GM19452 (cell line): ENCODE results near the gene CYGB.
"Not testable (repeated sequence)": the region's sequence is repeated elsewhere in the genome, so short reads cannot be mapped to it uniquely, and the experiment has no call there.

ENCODE experiments used
- ATAC-seq: cut with Tn5 transposase; IDR thresholded peaks from one replicate; pipeline ENCODE4 v1.9.1; 2021; ENCODE audit not compliant: unreplicated experiment

CYGB gene

DNA sequence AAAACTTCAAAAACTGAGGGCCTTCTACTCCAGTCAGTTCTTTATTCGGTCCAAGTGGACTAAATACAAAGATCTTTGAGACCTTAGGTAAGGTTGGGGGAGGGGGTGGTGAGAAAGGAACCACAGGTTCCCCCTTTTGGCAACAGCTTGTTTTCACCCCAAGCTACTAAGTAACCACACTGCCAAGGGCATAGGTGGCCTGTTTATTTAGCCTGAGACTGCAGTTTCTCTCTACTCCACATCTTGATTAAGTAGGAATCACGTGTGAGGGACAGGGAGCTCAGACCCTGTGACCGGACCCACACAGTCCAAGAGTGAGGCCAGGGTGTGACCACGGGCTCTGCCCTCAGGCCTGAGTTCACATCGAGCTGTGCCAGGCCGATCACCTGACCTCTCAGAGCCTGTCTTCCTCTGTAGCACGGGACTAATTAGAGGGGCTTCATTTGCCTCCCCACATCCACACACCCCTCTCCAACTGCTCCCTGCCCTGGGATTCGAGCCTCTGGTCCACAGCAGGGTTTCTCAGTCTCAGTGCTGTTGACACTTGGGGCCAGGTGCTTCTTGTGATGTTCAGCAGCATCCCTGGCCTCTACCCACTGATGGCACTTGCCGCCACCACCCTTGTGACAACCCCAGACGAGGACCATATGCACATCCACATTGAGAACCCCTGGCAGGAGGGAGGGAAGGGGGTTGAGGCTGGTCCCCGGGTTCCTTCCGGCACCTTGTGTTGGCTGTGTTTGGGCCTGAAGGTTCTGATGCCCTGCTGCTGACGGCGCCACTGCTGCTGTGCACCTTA is 30.3 kb upstream of the CYGB start:
- ATAC-seq, result no peak

DNA sequence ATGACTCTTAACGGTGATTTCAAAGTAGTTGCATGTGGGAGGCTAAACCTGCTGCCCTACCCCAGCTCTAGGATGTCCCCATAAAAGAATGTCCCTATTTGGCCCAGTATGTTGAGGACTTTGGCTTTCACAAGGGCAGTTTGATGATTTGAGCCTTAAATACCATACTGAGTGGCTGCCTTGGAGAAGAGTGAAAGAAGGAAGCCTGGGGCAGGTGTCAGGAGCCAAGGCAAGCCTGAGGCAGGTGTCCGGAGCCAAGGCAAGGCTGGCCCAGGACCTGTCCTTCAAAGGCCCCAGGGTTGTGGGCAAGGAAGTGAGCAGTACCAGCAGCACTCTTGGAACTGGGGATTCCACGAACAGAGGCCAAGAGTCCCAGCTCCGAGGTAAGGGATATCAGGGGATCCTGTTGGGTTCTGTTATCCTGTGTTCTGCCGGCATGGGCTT is 29.5 kb upstream of the CYGB start:
- ATAC-seq, result no peak

DNA sequence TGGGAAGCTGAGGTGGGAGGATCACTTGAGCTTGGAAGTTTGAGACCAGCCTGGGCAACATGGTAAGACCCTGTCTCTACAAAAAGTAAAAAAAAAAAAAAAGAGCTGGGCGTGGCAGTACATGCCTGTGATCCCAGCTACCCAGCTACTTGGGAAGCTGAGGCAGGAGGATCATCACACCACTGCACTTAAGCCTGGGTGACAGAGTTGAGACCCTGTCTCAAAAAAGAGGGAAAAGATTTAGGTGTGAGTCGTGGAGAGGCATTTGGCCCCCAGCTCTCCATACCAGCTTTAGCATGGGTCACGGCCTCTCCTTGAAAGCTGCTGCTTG is 29.1 kb upstream of the CYGB start:
- ATAC-seq, result no peak

DNA sequence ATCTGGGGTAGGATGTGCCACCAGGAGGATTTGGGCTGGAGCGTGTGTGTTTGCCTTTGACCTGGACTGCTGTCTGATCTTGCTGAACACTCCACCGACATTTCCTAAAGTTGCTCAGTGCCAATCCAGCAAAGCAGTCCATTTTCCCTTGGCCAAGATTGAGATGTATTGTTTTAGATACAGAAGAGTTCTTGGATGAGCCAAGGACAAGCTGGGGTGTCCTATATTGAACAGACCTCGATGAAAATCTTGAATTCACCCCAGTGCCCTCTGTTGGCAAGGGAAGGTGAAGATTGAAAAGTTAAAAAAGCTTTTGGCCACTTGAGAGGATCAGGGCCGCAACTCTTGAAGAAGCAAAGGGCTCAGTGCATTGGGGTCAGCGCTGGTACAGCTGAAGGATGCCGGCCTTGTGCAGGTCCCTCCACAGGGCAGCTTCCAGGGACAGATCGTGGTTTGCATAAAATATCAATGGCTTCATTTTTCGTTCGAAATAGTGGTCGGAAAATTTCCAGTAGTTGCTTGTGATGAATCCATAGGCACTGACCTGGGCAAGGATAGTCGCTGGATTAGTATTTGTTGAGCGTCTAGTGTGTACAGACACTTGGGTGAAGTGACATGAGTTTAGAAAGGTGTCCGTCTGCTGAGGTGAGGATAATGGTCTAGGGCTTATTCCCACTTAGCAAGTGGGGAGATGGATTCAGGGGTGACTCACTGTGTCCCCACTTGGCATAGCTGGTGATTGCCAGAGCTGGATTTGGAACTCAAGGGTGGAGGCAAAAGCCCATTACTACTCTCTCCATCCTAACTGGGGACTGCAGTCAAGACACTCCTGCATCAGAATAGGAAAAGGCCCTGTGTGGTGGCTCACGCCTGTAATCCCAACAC is 28.5 kb upstream of the CYGB start:
- ATAC-seq, result no peak

DNA sequence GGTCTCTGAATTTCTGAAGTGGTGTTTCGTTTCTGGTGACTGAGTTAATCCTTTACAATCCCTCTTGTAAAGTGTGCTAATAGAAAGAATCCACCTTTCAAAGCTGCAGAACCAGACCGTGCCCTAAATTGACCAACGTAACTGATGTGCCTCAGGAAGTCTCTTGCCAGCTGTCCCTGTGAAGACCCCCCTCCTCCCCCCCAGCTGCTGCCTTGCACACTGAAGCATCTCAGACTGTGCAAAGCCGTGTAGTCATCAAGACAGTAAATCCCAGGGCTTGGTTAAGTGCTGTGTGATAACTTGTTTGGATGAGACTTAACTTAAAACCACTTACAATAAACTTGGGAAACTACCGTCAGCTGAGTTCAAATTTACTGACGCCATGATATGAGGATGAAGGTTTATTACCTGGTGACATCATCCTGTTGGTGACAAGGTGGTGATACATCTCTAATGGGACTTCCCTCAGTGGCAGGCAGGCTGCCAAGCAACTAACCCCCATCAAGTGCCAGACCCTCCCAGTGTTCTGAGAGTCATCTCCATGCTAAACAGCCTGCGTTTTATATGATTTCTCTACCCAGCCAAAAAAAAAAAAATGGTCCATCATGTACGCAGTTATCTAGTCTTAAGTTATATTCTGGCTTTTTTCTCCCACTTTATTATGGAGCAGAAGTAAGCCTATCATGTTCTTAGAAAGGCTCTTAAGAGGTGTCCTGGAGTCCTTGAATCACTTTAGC is 27.6 kb upstream of the CYGB start:
- ATAC-seq, result not testable (repeated sequence)

DNA sequence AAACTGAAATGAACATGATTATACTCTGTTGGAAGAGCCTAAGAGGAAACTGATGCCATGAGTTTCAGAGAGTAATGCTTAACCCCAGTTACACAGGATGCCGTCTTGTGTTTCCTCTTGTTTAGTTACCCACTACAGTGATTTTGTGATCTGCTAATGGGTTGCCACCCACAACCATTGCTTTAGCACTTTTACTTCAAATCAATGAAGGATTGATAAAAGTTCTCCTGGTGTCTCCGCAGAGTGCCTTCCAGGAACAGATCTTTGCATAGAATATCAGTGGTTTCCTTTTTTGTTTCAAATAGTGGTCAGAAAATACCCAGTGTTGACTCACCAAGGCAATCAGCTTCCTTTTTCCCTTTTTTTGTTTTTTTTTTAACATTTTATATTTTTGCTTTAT is 25.9 kb upstream of the CYGB start:
- not testable (repeated sequence) for ATAC-seq

DNA sequence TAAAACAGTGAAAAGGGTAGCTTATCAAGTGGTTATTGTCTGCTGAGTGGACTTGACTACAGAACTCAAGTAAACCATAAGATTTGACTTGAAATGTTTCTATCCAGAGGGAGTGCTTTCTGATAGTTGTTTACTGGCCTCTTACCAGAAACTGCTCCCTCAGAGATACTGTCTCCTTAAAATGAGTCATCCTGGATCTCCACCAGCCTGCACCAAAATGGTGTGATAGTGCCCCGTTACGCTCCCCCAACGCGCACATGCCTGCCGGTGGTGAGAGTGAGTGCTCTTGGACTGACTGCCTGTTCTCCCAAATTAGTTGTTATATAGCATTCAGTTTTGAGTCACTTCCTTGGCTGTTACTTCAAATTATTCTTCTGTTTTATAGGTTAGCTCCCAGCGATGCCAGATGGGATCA is 25.2 kb upstream of the CYGB start:
- no peak for ATAC-seq

DNA sequence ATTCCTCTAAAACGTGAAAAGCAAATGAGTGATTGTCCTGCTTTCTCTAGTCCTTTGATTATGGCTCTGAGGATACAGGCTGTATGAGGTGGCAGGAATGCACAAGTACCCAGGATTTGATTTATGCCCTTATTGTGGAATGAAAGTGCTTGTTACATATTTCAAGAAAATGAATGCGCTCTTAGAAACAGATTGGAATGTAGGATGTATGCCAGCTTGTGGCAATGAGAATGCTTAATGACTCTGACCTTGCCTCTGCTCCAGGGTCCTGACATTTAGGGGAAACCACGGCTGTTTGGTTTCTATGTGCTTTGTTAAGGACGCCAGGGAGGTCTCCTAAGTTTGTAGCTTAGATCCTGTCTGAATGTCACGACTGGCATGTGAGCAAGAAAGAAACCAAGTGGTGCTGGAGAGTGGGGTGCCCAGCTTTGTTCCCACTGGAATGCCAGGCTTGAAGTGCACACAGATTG is 24.3 kb upstream of the CYGB start:
- ATAC-seq, result no peak

DNA sequence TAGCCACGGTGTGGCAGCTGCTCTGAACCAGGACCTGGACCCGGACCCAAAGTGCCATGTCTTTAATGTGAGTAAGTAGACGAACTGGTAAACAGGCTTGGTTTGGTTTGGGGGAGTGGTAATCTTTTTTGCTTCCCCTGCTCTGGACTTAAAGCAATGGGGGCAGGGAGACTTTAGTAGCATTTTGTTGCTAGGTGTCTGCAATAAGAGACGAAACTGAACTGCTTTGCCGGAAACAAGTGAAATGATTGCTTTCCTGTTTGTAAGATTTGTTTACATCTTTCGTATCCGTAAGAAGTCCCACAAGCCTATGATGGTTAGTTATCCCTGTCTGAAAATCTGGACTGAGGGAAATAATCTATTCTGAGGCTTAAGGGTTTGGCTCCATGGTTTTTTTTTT is 23.8 kb upstream of the CYGB start:
- no peak for ATAC-seq

DNA sequence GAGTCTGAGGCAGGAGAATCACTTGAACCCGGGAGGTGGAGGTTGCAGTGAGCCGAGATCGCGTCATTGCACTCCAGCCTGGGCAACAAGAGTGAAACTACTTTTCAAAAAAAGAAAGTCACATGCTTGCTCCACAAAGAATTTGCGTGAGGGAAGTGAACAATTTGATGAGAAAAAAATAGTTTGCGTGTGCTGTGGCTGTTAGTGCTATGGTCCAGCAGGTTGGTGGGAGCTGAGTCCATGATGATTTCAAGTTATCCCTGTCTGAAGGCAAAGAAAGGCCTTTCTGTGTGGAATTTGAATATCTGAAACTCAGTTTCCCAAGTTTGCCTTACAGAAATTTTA is 23.3 kb upstream of the CYGB start:
- no peak for ATAC-seq

DNA sequence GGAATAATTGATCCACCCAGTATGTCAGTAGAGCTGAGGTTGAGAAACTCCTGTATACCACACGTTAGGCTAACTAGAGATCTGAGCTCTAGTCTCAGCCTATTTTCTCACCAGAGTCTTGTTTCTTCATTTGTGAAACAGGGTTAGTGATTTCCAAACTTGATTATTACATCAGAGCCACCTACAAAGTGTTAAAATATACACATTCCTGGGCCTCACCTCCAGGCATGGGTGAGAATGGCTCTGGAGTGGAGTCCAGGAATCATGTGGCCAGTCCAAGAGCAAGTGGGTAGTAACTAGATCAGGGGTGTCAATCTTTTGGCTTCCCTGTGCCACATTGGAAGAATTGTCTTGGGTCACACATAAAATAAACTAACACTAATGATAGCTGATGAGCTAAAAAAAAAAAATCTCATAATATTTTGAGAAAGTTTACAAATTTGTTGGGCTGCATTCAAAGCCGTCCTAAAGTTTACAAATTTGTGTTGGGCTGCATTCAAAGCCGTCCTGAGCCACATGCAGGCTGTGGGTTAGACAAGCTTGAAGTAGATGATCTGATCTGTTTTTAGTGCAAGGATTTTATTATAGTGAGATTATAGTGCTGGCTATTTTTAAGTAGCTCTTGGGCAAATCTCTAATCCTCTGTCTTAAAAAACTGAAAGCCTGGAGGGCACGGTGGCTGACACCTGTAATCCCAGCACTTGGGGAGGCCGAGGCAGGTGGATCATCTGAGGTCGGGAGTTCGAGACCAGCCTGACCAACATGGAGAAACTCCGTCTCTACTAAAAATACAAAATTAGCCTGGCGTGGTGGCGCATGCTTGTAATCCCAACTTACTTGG is 22.7 kb upstream of the CYGB start:
- no peak for ATAC-seq

DNA sequence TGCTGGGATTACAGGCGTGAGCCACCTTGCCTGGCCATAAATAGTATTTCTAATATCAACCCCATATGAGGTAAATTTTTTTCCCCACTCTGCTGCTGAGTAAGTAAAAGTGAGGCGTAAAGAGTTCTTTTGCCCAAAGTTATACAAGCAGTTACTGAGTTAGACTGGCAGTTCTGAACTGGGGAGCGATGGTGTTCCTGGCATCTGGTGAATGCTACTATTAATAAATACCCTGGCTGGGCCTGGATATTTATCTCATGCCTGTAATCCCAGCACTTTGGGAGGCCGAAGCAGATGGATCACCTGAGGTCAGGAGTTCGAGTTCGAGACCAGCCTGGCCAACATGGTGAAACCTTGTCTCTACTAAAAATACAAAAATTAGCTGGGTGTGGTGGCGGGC is 22.0 kb upstream of the CYGB start:
- not testable (repeated sequence) for ATAC-seq

DNA sequence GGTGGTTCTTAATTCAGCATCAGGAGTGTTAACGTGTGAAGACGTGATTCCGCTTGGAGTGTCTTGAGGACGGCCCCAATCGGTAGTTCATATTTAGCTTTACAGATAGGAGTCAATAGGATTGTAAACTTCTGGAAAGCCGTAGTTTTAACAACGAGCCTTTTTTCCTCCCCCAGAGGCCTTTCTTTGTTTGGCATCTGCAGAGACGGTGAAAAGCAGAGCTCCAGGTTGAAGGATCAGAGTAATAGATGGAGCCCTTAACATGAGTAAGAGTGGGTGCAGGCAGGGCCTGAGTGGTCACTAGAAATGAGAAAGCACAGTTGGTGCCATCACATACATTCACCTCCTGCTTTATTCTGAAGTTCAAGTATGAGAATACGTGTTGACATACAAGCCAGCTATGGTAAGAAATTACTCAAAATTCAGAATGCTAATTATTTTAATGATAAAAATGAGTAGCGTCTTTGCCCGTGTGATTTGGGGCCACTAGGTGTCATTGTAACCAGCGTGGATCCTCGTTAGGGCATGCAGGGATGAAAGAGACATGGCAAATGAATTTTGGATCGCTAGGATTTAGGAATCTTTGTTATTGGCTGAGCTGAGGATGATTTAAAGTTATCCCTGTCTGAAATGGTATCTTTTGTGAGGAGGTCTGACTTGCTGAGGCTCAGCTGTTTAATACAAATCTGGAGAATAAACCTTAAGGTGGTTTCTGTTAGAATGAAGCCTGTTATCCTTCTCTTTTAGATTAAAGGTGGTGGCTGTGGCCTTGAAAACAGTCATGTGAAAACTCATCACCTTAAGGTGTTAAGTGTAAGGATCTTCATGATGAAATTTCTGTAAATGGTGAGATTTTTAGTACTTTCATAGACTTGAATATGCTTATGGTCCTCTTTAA is 20.9 kb upstream of the CYGB start:
- no peak for ATAC-seq

DNA sequence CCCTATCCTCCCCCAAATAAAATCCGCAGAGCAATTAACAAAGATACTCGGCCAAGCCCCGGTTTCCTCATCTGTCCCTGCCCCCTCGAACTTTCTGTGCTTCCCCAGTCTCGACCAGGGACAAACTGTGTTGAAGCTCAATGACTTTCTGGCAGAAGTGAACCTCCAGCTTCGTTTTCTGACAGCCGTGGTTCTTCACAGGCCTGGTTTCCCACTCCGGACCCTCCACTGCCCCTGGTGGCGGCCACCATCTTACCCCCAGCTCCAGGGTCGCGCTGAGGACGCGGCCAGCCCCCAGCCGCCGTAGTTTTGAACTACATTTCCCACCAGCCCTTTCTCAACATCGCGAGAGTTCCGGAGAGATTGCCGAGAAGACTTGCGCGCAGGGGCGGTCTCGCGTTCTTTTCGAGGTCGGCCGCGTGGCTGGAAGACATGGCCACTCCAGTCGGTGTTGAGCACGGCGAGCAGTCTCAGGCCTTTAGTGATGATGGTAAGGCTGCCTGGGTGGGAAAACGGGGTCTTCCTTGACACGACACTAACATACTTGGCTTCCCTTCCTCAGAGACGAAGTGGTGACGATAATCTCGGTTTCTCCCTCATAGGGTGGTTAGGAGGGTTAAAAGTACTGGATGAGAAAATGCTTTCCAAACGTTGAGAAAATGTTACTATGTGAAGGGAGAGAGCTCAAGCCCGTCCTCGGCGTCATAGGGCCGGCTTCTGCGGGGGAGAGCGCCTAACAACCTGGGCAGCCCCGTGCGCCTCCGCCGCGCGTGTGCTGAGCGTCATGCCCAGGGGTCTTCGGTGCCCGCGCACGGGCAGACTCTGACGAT is 20.1 kb upstream of the CYGB start:
- peak; percentile 80 for ATAC-seq

DNA sequence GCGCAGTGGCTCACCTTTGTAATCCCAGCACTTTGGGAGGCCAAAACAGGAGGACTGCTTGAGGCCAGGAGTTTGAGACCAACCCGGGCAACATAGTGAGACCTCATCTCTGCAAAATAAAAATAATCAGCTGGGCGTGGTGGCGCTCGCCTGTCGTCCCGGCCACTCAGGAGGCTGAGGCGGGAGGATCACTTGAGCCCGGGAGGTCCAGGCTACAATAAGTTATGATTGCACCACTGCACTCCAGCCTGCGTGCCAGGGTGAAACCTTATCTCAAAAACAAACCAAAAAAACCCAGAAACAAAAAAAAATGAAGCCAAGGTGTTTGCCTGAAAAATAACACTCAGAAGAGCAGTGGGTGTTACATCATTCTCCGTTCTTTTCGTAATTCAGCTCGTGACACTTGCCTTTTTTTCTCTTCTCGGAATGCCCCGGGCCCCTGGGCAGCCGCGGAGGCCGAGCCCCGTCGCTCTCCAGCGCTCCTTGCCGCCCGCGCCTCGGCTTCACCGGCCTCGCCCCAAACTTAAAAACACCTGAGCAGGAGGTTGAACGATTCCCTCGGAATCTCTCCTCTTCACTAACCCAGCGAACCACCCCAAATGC is 19.4 kb upstream of the CYGB start:
- peak; percentile 15 for ATAC-seq

DNA sequence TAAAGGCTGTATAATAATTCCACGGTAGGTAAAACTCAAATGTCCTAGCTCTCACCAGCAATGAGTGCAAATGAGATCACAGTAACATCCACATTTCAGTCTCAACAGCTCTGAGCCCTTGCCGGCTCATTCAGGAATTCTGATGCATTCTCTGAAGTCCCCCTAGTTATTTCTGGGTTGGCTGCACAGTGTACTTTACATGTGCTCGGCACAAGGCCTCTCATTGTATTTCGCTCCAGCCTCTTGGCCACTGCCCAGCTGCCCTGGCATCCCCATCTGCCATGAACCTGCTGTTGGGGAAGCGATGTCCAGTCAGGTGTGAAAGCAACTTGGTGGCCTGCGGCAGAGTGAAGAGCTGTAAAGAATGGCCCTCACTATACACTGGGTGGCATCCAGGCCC is 16.6 kb upstream of the CYGB start:
- no peak for ATAC-seq

DNA sequence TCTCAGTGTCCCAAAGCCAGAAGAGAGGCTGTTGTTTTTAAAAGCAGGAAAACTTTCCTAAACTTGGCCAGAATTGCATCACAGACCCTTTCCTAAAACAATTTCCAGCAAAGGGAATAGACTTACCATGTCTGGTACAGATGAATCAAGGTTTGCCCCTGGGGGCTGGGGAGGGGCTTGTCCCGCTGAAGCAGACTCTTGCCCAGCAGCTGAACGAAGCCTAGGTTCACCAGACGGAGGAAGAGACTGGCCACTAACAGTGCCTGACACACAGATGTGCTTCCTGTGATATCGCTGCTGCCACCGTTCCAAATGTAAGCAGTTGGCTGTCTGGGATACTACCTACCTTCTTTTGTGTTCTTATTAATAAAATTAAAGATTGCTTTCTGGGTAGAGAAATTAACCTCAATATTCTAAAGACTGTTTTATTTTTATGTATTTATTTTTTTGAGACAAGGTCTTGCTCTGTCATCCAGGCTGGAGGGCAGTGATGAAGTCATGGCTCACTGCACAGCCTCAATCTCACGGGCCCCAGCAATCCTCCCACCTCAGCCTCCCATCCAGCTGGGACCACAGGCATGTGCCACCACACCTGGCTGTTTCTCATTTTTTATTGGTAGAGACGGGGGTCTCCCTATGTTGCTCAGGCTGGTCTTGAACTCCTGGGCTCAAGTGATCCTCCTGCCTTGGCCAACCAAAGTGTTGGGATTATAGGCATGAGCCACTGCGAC is 15.8 kb upstream of the CYGB start:
- no peak for ATAC-seq

DNA sequence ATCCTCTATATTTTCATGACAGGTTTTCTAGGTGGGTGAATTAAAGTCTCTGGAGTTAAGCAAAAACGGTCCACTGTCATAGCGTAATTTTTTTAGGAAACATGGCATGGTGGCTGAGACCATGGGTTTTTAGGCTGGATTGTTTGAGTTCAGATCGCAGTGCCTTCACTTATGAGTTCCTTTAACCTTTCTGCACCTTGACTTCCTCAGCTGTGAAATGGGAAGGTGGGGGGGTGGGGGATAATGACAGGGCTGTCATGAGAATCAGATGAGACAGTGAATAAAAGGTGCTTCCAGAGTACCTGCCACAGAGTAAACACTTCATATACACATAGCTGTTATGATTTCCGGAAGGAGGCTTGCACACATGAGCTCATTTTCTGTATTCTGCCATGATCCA is 14.2 kb upstream of the CYGB start:
- no peak for ATAC-seq
